GM12878 (cell line): ENCODE data around the gene ENTREP3. TPM values are rescaled to one million over a fixed set of nuclear protein-coding genes. Genes with fewer than 3 reads are reported as not detected.

Experiments used
- ATAC-seq: fragments of 200-7000 bp; cut with Tn5 transposase; 3 replicates; pipeline ENCODE4 v1.9.1; 2020; ENCODE audit warnings: mild to moderate bottlenecking, moderate library complexity
- BruUV-seq: library from RNA; stranded (reverse); fragments of 400-500 nt; replicated peaks from 2 replicates; lab custom pipeline; 2021; lab: Mats Ljungman, UMichigan
- CTCF ChIA-PET: fragments of 300-600 bp; sonication (Branson Sonifier 250); formaldehyde crosslinking; extraction: SDS; loops from one replicate; lab custom pipeline; 2021; ENCODE audit warnings: inconsistent platforms; lab: Yijun Ruan, JAX
- POLR2A ChIA-PET: fragments of 350-600 bp; formaldehyde crosslinking; extraction: SDS; loops from one replicate; lab custom pipeline; 2021; ENCODE audit warnings: inconsistent platforms; lab: Charles Lee
- RAD21 ChIA-PET: fragments of 300-600 bp; sonication (Branson Sonifier 250); formaldehyde crosslinking; loops from one replicate; lab custom pipeline; 2023; ENCODE audit warnings: antibody characterized with exemption; ENCODE audit not compliant: unreplicated experiment; lab: Charles Lee
- SMC1A ChIA-PET: fragments of 300-600 bp; sonication (Branson Sonifier 250); formaldehyde crosslinking; loops from one replicate; lab custom pipeline; 2023; ENCODE audit not compliant: unreplicated experiment, uncharacterized antibody; lab: Charles Lee
- DNase-seq: peaks from one replicate; pipeline ENCODE4 v3.0.0-alpha.2; 2011; ENCODE audit warnings: low read depth, low spot score
- FAIRE-seq: peaks from 3 replicates; lab custom pipeline; 2011; peaks lifted over from hg19 to GRCh38; lab: Jason Lieb, UNC
- H2AFZ ChIP-seq: 2 replicates; pipeline ENCODE4 v1.6.0; 2011; ENCODE audit warnings: low read depth, low read length, control low read depth; ENCODE audit not compliant: control insufficient read depth
- H3K27ac ChIP-seq: 2 replicates; pipeline ENCODE4 v1.5.1; 2011; ENCODE audit warnings: control low read depth; ENCODE audit not compliant: control insufficient read depth, insufficient read depth
- H3K27me3 ChIP-seq, 2 experiments: replicated peaks in 1 of 2; 2 replicates each; pipeline versions ENCODE4 v1.6.0 to v1.6.1; 2011; ENCODE audit warnings: low read length in 1 of 2; ENCODE audit not compliant: control insufficient read depth in 2 of 2, insufficient read depth in 2 of 2
- H3K36me3 ChIP-seq, 2 experiments: 2 replicates each; pipeline ENCODE4 v1.5.1; 2011; ENCODE audit warnings: low read length in 1 of 2; ENCODE audit not compliant: control insufficient read depth in 2 of 2, insufficient read depth in 2 of 2
- H3K4me1 ChIP-seq: 2 replicates; pipeline ENCODE4 v1.6.1; 2011; ENCODE audit warnings: mild to moderate bottlenecking, low read length, moderate library complexity, mixed read lengths; ENCODE audit not compliant: control insufficient read depth, insufficient read depth
- H3K4me2 ChIP-seq: 2 replicates; pipeline ENCODE4 v1.6.0; 2011; ENCODE audit warnings: control low read depth; ENCODE audit not compliant: control insufficient read depth, insufficient read depth
- H3K4me3 ChIP-seq: fragments of 200-600 bp; sonication (generic); 2 replicates; pipeline ENCODE4 v1.5.1; 2016
- H3K79me2 ChIP-seq: 2 replicates; pipeline ENCODE4 v1.6.0; 2011; ENCODE audit warnings: low read length; ENCODE audit not compliant: control insufficient read depth, insufficient read depth
- H3K9ac ChIP-seq: 2 replicates; pipeline ENCODE4 v1.8.0; 2011; ENCODE audit warnings: low read length, control low read depth, mixed read lengths; ENCODE audit not compliant: control insufficient read depth, insufficient read depth
- H3K9me3 ChIP-seq: replicated peaks from 3 replicates; pipeline ENCODE4 v1.5.1; 2011; ENCODE audit warnings: mild to moderate bottlenecking, low read length; ENCODE audit not compliant: control insufficient read depth, insufficient read depth
- H4K20me1 ChIP-seq: 2 replicates; pipeline ENCODE4 v1.6.0; 2011; ENCODE audit not compliant: control insufficient read depth, insufficient read depth
- CREB1 ChIP-seq: IDR thresholded peaks from 2 replicates; pipeline ENCODE4 v1.6.1; 2012; ENCODE audit warnings: low read depth, mild to moderate bottlenecking, inconsistent platforms
- GABPA ChIP-seq: IDR thresholded peaks from 2 replicates; pipeline ENCODE4 v1.6.1; 2014; ENCODE audit warnings: antibody characterized with exemption, low read depth, mild to moderate bottlenecking, inconsistent platforms
- IRF3 ChIP-seq: fragments of 450-650 bp; IDR thresholded peaks from 2 replicates; pipeline ENCODE4 v1.6.1; 2014; ENCODE audit warnings: mild to moderate bottlenecking
- LARP7 ChIP-seq: fragments of 450-650 bp; IDR thresholded peaks from 2 replicates; pipeline ENCODE4 v1.6.1; 2017; ENCODE audit warnings: mild to moderate bottlenecking
- MXI1 ChIP-seq: fragments of 150-350 bp; IDR thresholded peaks from 2 replicates; pipeline ENCODE4 v1.6.1; 2011; ENCODE audit warnings: low read depth, mild to moderate bottlenecking, inconsistent platforms, low read length, improper control_type of control experiment
- NFIC ChIP-seq: IDR thresholded peaks from 2 replicates; pipeline ENCODE4 v1.6.1; 2012; ENCODE audit warnings: low read depth, mild to moderate bottlenecking, inconsistent platforms, low read length, moderate library complexity
- NKRF ChIP-seq: fragments of 450-650 bp; conservative IDR thresholded peaks from 2 replicates; pipeline ENCODE4 v1.6.1; 2017; ENCODE audit warnings: mild to moderate bottlenecking, moderate library complexity
- ZNF384 ChIP-seq: IDR thresholded peaks from 2 replicates; pipeline ENCODE4 v1.6.1; 2012; ENCODE audit warnings: low read depth, mild to moderate bottlenecking, low read length, improper control_type of control experiment, borderline replicate concordance
- WGBS: methylation state at CpG from one replicate; pipeline ENCODE4 v1.1.6; 2016; ENCODE audit warnings: low lambda C conversion rate; ENCODE audit not compliant: insufficient replicate concordance, insufficient coverage; ENCODE audit errors: missing lambda C conversion rate; 5-methylcytosine and 5-hydroxymethylcytosine counted together
- in situ Hi-C: fragments of 300-500 bp; cut with MboI; formaldehyde crosslinking; loops from 9 replicates; pipeline ENCODE4 v1.14.3; 2018; ENCODE audit warnings: mixed read lengths
- intact Hi-C: fragments of 100-400 bp; cut with micrococcal nuclease; formaldehyde crosslinking; loops from one replicate; pipeline ENCODE4 v1.14.2; 2022; ENCODE audit not compliant: unreplicated experiment
- polyA plus RNA-seq, 11 experiments: library from polyadenylated mRNA; depleted of rRNA in 4 of 11; unstranded in 6 of 11; stranded (reverse) in 5 of 11; fragments of >200 nt; fragmentation: Nextera tagmentation in 4 of 11; fragmentation: Illumina TruSeq in 1 of 11; extraction: Ambion mirVana in 4 of 11; extraction: Trizol in 1 of 11; gene quantifications; 1 replicate in 1 of 11; 2 replicates in 10 of 11; pipeline versions ENCODE4 v1.2.1 to v1.2.3, GENCODE V29; 2011 to 2016; ENCODE audit warnings: inconsistent platforms in 2 of 11, missing spikeins in 2 of 11, low read depth in 1 of 11
- total RNA-seq, 4 experiments: library from RNA; depleted of rRNA in 3 of 4; stranded (reverse); fragments of >200 nt in 3 of 4; fragmentation: Illumina TruSeq in 1 of 4; extraction: Trizol in 1 of 4; gene quantifications; 2 replicates each; pipeline versions ENCODE4 v1.2.1 to v1.2.3, GENCODE V29; 2013 to 2021
- TF ChIP-seq, protein P1 (sequence below): fragments of 450-650 bp; IDR thresholded peaks from 2 replicates; pipeline ENCODE4 v1.6.1; 2017; ENCODE audit warnings: mild to moderate bottlenecking, moderate library complexity
- TF ChIP-seq, protein P2 (sequence below): IDR thresholded peaks from 2 replicates; pipeline ENCODE4 v1.6.1; 2011; ENCODE audit warnings: low read depth, mild to moderate bottlenecking, low read length, moderate library complexity, borderline replicate concordance; ENCODE audit errors: extremely low read depth
- TF ChIP-seq, protein P3 (sequence below): fragments of 150-350 bp; IDR thresholded peaks from 2 replicates; pipeline ENCODE4 v1.6.1; 2016; ENCODE audit warnings: low read depth, low read length

Gene ENTREP3
- total and polyA plus RNA-seq, 10 of the 15 experiments (the other 5 are each of a cell fraction or from before 2014, with no cell fraction given), result 1.7 to 31.8 (median 3.9) TPM

GRCh38 chr1:155300553-155301329 lies 45.5 kb upstream of the ENTREP3 start:
- no peaks in the 10 kb centered on the region for H3K9me3 ChIP-seq
- H2AFZ ChIP-seq, result no peak overlapping the region
- no peak overlapping the region for H3K4me2 ChIP-seq
- no peak overlapping the region for H3K4me3 ChIP-seq
- RAD21 ChIA-PET, result interaction anchor here (0.8 kb wide), 1 partner anchor 49 kb away, joined by 3 read pairs; no protein-coding TSS in a partner anchor
- no peaks in the 10 kb centered on the region for H3K27me3 ChIP-seq
- WGBS, result 50% methylated on average over 9 of the region's 9 CpGs
- peaks cover 3% of the 10 kb centered on the region; the same call in 1 of the 2 replicates for H3K4me1 ChIP-seq
- CTCF ChIA-PET, result interaction anchor here (1.2 to 2.3 kb wide), 2 partner anchors 48 to 50 kb away, joined by 3 to 9 read pairs; no protein-coding TSS in a partner anchor
- FAIRE-seq (no peak), ATAC-seq (no peak), DNase-seq (no peak)
- no peaks in the 10 kb centered on the region for H4K20me1 ChIP-seq
- POLR2A ChIA-PET, result interaction anchor here (0.6 to 1.5 kb wide), 3 partner anchors 11 to 61 kb away, joined by 3 to 5 read pairs (median 4); no protein-coding TSS in a partner anchor
- intact Hi-C loops, result no loop called here
- no peaks in the 10 kb centered on the region for H3K36me3 ChIP-seq
- H3K9ac ChIP-seq, result no peak overlapping the region
- SMC1A ChIA-PET, result interaction anchor here (1.4 kb wide), 1 partner anchor 22 kb away, joined by 3 read pairs; no protein-coding TSS in a partner anchor
- H3K79me2 ChIP-seq, result no peaks in the 10 kb centered on the region
- no peak overlapping the region for H3K27ac ChIP-seq
- no TSS peak for BruUV-seq
- in situ Hi-C loops, result no loop called here
- TF ChIP-seq ZNF384 (no peak), GABPA (no peak), NFIC (no peak), MXI1 (no peak), CREB1 (no peak), NKRF (no peak), LARP7 (no peak), IRF3 (no peak)
- TF ChIP-seq, protein P1, sequence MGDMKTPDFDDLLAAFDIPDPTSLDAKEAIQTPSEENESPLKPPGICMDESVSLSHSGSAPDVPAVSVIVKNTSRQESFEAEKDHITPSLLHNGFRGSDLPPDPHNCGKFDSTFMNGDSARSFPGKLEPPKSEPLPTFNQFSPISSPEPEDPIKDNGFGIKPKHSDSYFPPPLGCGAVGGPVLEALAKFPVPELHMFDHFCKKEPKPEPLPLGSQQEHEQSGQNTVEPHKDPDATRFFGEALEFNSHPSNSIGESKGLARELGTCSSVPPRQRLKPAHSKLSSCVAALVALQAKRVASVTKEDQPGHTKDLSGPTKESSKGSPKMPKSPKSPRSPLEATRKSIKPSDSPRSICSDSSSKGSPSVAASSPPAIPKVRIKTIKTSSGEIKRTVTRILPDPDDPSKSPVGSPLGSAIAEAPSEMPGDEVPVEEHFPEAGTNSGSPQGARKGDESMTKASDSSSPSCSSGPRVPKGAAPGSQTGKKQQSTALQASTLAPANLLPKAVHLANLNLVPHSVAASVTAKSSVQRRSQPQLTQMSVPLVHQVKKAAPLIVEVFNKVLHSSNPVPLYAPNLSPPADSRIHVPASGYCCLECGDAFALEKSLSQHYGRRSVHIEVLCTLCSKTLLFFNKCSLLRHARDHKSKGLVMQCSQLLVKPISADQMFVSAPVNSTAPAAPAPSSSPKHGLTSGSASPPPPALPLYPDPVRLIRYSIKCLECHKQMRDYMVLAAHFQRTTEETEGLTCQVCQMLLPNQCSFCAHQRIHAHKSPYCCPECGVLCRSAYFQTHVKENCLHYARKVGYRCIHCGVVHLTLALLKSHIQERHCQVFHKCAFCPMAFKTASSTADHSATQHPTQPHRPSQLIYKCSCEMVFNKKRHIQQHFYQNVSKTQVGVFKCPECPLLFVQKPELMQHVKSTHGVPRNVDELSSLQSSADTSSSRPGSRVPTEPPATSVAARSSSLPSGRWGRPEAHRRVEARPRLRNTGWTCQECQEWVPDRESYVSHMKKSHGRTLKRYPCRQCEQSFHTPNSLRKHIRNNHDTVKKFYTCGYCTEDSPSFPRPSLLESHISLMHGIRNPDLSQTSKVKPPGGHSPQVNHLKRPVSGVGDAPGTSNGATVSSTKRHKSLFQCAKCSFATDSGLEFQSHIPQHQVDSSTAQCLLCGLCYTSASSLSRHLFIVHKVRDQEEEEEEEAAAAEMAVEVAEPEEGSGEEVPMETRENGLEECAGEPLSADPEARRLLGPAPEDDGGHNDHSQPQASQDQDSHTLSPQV, result no peak
- TF ChIP-seq, protein P2, sequence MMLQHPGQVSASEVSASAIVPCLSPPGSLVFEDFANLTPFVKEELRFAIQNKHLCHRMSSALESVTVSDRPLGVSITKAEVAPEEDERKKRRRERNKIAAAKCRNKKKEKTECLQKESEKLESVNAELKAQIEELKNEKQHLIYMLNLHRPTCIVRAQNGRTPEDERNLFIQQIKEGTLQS, result no peak
- TF ChIP-seq, protein P3, sequence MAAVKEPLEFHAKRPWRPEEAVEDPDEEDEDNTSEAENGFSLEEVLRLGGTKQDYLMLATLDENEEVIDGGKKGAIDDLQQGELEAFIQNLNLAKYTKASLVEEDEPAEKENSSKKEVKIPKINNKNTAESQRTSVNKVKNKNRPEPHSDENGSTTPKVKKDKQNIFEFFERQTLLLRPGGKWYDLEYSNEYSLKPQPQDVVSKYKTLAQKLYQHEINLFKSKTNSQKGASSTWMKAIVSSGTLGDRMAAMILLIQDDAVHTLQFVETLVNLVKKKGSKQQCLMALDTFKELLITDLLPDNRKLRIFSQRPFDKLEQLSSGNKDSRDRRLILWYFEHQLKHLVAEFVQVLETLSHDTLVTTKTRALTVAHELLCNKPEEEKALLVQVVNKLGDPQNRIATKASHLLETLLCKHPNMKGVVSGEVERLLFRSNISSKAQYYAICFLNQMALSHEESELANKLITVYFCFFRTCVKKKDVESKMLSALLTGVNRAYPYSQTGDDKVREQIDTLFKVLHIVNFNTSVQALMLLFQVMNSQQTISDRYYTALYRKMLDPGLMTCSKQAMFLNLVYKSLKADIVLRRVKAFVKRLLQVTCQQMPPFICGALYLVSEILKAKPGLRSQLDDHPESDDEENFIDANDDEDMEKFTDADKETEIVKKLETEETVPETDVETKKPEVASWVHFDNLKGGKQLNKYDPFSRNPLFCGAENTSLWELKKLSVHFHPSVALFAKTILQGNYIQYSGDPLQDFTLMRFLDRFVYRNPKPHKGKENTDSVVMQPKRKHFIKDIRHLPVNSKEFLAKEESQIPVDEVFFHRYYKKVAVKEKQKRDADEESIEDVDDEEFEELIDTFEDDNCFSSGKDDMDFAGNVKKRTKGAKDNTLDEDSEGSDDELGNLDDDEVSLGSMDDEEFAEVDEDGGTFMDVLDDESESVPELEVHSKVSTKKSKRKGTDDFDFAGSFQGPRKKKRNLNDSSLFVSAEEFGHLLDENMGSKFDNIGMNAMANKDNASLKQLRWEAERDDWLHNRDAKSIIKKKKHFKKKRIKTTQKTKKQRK, result no peak
